NCI-H460 (cell line): Measurements from ENCODE around the gene APOBEC2. TPM values are rescaled to one million over a fixed set of nuclear protein-coding genes. Genes with fewer than 3 reads are reported as not detected.
"Not testable (repeated sequence)": the region's sequence is repeated elsewhere in the genome, so short reads cannot be mapped to it uniquely, and the experiment has no call there.

Source experiments
- DNase-seq: peaks from one replicate; pipeline ENCODE4 v3.0.0-alpha.2; 2016; ENCODE audit warnings: low read depth; ENCODE audit errors: extremely low read depth
- polyA plus RNA-seq: library from polyadenylated mRNA; depleted of rRNA; stranded (reverse); fragments of >200 nt; gene quantifications from 2 replicates; pipeline ENCODE4 v1.2.3, GENCODE V29; 2014; cell fraction: nucleus; rRNA removed
- total RNA-seq: library from RNA; depleted of rRNA; stranded (reverse); fragments of >200 nt; shearing (Covaris generic); gene quantifications from 2 replicates; pipeline ENCODE4 v1.2.3, GENCODE V29; 2014; rRNA removed

APOBEC2 gene
- not detected in 2 replicates for total RNA-seq
- polyA plus RNA-seq, result not detected in 2 replicates

- DNase-seq, result no peak
Observed at GRCh38 chr6:41053041-41053440, at the start of gene APOBEC2. Gene APOBEC2 (plus strand): TSS chr6:41053202. CDS start chr6:41053348, 146 bp downstream.

- peak; percentile 51 for DNase-seq
Observed at GRCh38 chr6:41006217-41006616, 46.8 kb upstream of the APOBEC2 start.

DNA sequence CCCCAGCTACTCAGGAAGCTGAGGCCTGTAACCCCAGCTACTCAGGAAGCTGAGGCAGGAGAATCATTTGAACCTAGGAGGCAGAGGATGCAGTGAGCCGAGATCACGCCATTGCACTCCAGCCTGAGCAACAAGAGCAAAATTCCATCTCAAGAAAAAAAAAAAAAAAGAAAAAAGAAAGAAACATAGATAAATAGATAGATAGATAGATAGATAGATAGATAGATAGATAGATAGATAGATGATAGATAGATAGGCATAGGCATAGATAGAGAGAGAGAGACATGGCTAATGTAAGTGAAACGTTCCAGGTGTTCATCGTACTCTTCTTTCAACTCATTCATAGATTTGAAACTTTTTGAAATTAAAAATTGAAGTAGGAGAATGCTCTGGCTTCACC lies 46.0 kb upstream of the APOBEC2 start:
- not testable (repeated sequence) for DNase-seq

DNA sequence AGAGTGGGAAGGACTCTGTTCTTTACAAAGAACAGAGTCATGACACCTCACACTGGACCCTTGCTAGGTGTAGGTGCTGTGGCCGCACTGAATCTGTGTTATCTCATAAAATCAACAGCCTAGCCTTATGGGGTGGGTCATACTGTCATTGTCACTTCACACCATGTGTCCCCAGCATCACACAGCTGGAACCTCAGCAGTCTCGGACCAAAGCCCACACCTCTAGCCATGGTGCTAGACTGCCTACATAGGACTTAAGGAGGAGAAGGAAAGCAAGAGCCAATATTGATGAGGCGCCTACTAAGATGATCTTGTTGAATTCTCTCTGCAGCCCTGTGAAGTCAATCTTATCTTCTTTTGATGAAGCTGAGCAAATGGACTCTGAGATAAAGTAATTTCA lies 45.0 kb upstream of the APOBEC2 start:
- no peak for DNase-seq

DNA sequence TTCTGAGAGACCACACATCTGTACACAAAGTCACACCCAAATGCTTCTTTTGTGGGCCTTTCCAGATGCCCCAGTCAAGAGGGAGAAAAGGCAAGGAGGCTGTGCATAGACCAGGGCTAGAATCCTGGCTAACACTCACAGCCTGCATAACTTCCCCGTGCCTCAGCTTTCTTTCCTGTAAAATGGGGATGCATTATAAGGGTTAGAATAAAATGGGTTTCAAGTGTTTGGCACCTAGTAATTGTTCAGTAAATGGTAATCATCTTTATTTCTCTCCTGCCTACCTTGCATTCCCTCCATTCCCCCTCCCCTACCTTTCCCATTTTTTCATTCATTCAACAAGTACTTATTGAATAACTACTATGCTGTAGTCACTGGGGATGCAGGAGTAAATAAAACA lies 43.3 kb upstream of the APOBEC2 start:
- DNase-seq, result no peak

DNA sequence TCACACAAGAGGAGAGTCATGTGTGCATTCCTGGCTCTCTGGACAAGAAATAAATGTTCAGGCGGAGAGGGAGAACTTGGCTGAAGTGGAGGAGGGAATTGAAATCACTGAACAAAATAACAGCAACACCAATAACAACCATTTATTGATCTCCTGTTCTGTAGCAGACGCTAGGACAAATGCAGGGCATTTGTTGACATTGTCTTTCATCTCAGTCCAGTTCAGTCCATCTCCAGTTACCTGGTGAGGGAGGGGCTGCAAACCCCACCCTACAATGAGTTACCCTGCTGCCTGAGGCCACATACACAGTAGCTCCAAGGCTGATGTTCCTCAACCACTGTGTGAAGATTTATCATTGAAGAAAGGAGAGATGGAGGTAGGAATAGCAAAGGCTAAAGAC lies 41.3 kb upstream of the APOBEC2 start:
- DNase-seq, result no peak

DNA sequence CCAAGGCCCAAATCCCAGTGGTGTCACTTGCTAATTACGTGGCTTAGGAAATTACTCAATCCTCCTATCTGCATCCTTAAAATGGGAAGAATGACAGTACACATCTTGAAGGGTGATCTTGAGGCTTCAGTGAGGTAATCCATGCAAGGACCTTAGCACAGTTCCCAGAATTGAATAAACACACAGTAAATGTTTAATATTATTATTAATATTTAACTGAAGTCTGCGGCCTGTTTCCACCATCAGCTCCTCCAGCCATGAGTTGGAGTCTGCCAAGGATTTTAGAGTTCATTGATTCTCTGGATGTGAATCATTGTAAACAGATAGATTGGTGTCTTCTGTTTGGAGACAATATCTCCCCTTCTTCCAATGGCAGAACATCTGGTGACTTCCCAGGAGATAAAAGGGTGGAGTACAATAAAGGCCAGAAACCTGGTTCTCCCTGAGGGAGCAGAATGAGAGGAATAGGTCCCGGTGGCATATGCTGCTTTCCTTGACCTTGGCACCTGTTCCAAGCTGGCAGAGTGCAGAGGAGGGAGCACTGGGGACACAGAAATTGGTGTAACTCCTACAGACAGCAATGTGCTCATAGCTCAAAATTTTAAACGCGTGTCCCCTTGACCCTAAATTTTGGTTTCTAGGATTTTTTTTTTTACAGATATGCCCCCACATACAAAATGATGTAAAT lies 39.4 kb upstream of the APOBEC2 start:
- no peak for DNase-seq

DNA sequence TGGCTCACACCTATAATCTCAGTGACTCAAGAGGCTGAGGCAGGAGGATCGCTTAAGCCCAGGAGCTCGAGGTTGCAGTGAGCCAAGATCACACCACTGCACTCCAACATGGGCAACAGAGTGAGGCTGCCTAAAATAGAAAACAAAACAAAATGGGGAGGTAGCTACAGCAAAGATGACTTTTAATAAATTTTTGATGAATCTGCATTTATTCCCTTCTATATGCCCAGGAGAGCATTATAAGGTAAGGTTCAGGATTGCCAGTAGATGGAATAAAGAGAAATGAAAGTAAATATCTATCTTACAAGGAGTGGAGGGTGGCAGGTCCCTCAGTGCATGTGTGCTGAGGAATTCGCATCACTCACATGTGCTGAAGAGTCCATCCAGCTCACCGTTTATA lies 38.2 kb upstream of the APOBEC2 start:
- DNase-seq, result no peak

DNA sequence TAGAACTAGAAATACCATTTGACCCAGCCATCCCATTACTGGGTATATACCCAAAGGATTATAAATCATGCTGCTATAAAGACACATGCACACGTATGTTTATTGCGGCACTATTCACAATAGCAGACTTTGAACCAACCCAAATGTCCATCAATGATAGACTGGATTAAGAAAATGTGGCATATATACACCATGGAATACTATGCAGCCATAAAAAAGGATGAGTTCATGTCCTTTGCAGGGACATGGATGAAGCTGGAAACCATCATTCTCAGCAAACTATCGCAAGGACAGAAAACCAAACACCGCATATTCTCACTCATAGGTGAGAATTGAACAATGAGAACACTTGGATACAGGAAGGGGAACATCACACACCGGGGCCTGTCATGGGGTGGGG lies 37.1 kb upstream of the APOBEC2 start:
- not testable (repeated sequence) for DNase-seq

GRCh38 chr6:41017663-41018062 lies 35.3 kb upstream of the APOBEC2 start:
- DNase-seq, result no peak

DNA sequence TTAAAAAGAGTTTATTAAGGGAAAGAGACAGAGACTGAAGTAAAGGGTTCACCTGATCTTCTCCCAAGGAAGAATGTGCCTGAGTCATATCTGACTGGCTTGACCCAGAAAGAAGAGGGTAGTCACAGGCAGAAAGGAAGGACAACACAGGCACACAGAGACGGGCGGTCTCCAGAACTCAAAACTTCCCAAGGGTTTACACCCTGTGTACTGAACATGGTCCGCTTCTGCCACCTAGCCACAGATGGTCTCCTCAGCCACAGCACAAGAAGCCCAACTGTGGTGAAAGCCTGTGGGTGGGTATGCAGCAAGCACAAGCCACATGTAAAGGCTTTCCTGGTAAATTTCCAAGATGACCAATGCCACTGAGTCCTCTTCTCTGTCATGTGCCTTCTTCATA lies 31.2 kb upstream of the APOBEC2 start:
- DNase-seq, result no peak

DNA sequence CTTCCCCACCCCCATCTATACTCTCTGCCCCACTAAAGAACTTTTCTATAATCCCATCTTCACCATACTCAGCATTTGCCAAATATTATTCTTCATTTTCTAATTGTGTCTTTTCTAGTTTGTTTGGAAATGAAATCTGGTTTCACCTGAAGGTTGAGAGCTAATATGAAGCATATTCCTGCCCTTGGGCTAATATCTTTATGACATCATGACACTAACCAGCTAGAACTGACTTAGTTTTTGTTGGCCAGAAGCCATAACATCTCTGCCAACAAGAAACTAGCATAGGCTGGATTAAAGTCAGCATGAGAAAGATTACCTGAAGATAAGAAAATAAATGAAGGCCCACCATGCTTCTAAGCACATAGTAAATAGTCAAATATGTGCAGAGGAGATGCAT lies 30.7 kb upstream of the APOBEC2 start:
- no peak for DNase-seq

DNA sequence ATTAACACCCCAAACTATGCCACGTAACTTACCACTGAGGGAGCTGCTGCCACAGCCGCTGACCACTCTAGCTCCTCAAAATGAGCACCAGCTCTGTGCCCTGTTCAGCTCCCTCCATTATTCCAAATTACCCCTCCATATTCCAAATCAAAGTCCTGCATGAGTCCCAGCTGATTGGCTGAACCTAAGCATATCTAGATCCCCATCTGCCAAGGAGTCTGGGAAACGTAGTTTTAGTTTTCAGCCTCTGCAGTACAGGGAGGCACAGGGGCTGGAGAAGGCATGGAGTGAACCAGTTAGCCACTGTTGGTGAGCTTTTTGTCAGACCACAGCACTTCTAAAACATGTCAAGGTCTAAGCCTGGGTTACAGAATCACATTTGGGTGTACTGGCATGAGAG lies 29.9 kb upstream of the APOBEC2 start:
- DNase-seq, result no peak

- no peak for DNase-seq
Observed at GRCh38 chr6:41025966-41026530, 27.0 kb upstream of the APOBEC2 start.

- no peak for DNase-seq
Observed at GRCh38 chr6:41027241-41027640, 25.8 kb upstream of the APOBEC2 start.

GRCh38 chr6:41027799-41028560 lies 25.0 kb upstream of the APOBEC2 start:
- DNase-seq, result peak; percentile 63

- DNase-seq, result no peak
Observed at GRCh38 chr6:41028561-41029412, 24.2 kb upstream of the APOBEC2 start.

DNA sequence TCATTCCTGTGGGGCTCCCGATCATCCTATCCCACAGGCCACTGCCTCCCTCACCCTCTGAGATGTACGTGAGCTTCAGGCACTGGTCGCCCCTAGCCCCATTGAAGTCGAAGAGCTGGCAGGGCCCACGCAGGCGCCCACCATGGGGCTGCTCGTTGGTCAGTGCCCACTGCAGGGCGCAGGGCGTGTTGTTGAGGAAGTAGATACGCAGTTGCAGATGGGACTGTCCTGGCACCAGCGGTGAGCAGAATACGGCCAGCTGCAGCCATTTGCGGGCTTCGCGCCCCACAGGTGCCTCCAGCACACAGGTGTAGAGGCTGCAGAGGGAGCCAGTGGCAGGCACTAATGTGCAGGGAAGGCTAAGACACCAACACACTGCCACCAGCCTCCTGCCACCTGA lies 20.2 kb upstream of the APOBEC2 start:
- no peak for DNase-seq

DNA sequence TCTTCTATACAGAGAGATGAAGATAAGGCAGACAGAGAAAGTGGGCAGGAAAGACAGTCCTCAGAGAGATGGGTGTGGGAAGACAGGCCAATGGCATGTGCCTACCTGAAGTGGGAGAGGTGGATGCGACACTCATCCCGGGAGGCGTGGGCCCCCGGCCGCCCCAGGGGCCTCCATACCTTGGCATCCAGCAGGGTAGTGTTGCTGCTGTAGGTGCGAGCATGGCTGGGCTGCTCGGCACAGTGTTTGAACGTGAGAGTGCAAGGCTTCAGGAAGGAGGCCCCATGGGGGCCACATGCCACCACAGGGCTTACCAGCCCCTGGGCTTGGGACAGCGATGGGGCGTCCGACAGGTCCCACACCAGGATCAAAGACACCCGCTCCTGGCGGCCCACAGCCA lies 19.2 kb upstream of the APOBEC2 start:
- no peak for DNase-seq

DNA sequence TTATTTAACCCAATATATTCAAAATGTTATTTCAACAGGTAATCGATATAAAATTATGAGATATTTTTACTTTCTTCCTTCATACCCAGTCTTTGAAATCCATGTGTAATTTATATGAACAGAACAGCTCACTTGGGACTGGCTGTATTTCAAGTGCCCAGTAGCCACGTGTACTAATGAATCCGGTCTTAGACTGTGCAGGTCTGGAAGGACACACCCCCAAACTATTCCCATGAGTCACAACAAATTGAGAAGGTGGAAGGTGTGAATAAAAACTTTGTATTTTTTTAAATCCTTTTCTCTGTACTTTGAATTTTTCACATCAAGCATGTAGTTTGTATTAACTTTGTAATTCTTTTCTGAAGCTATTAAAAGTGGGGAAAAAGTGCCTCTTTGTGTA lies 16.8 kb upstream of the APOBEC2 start:
- no peak for DNase-seq

DNA sequence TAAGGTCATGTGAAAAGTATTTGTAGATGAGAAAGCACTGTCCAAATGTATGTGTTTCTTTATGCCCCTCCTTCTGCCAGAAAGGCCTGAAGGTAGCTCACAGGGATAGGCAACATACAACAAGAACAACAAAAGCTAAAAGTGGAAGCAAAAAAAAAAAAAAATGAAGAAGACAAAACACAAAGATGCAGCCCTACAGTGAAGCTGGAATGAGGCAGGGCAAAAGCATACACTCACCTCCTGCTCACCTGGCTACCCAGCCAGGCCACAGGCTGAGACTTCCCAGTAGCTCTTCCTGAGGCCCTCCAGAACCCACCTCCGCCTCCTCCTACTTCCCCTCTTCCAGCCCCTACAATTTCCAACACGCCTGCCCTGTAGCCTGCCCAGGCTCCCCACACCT lies 16.4 kb upstream of the APOBEC2 start:
- DNase-seq, result no peak
